Muscle of back (tissue), 13 donors: Measurements from ENCODE around the gene PLIN4. TPM values are rescaled to one million over a fixed set of nuclear protein-coding genes. Genes with fewer than 3 reads are reported as not detected.
"Not testable (repeated sequence)": the region's sequence is repeated elsewhere in the genome, so short reads cannot be mapped to it uniquely, and the experiment has no call there.

Experiments
- DNase-seq, 3 donors: peaks; one replicate each; pipeline versions ENCODE4 v3.0.0 to v3.0.0-alpha.2; 2013
- long read RNA-seq, 9 donors: transcript quantifications; one replicate each; lab custom pipeline, GENCODE V29; 2026
- polyA plus RNA-seq, 10 donors: library from polyadenylated mRNA; unstranded; fragments of 120-200 nt; gene quantifications; one replicate each; pipeline ENCODE4 v1.2.1, GENCODE V29; 2013; ENCODE audit not compliant: insufficient read length in 10 of 10

The PLIN4 gene
- polyA plus RNA-seq, result 1 to 10 TPM in 9 of 10 donors, under 1 TPM in 1; 0.68 to 9.4 (median 4.6) TPM
- long read RNA-seq, donor 1, result 0 reads
- long read RNA-seq, donor 2, result 0 reads
- long read RNA-seq, donor 3, result 0 reads
- long read RNA-seq, donor 4, result 0 reads
- long read RNA-seq, donor 5, result 0 reads
- long read RNA-seq, donor 6, result 0 reads
- long read RNA-seq, donor 7, partial matches to known transcripts, result 9 of 14 reads
- long read RNA-seq, donor 7, other reads (novel, unspliced or antisense), result 5 of 14 reads
- long read RNA-seq, donor 8, result 0 reads
- long read RNA-seq, donor 9, result 0 reads

GRCh38 chr19:4518345-4519171, at the start of gene PLIN4:
Gene PLIN4, minus strand, starts transcription at chr19:4518486. Its CDS starts 214 bp downstream, at chr19:4518272.
- peak in 1 of 3 donors; percentile 76 for DNase-seq

GRCh38 chr19:4567584-4568071, 49.3 kb upstream of the PLIN4 start:
- DNase-seq, result peak in 2 of 3 donors; percentile 55 to 71

- DNase-seq, result no peak
Observed at GRCh38 chr19:4566402-4567051, 48.2 kb upstream of the PLIN4 start.

GRCh38 chr19:4563562-4563961, 45.3 kb upstream of the PLIN4 start:
- DNase-seq, result not testable (repeated sequence)

GRCh38 chr19:4562085-4562484, 43.8 kb upstream of the PLIN4 start:
- not testable (repeated sequence) for DNase-seq

GRCh38 chr19:4559569-4559968, 41.3 kb upstream of the PLIN4 start, which contains the start of gene SEMA6B:
Gene SEMA6B, minus strand, starts transcription at chr19:4559684. Its CDS starts 1,227 bp downstream, at chr19:4558457.
- no peak for DNase-seq

GRCh38 chr19:4557971-4558941, 40.0 kb upstream of the PLIN4 start:
- DNase-seq, result no peak

GRCh38 chr19:4557144-4557970, 39.1 kb upstream of the PLIN4 start:
- DNase-seq, result no peak

GRCh38 chr19:4556597-4557127, 38.4 kb upstream of the PLIN4 start:
- no peak for DNase-seq

GRCh38 chr19:4555657-4556561, 37.6 kb upstream of the PLIN4 start:
- no peak for DNase-seq

GRCh38 chr19:4554717-4555116, 36.4 kb upstream of the PLIN4 start:
- DNase-seq, result no peak

- DNase-seq, result no peak
Observed at GRCh38 chr19:4553775-4554174, 35.5 kb upstream of the PLIN4 start.

GRCh38 chr19:4553092-4553695, 34.9 kb upstream of the PLIN4 start:
- no peak for DNase-seq

GRCh38 chr19:4552525-4552819, 34.2 kb upstream of the PLIN4 start:
- DNase-seq, result no peak

- DNase-seq, result no peak
Observed at GRCh38 chr19:4550479-4551050, 32.3 kb upstream of the PLIN4 start.

GRCh38 chr19:4550018-4550417, 31.7 kb upstream of the PLIN4 start:
- DNase-seq, result no peak

GRCh38 chr19:4548238-4548584, 29.9 kb upstream of the PLIN4 start:
- DNase-seq, result no peak
